ENCODE measurements around the gene HSPA4L.

GRCh38 chr4:127777487-127777886 lies 4.6 kb upstream of the HSPA4L start:
- TF ChIP-seq EZH2 (IDR thresholded peaks at IDR 0.05; ENCODE audit: low read length, unreplicated experiment) (no peak), CTCF (conservative IDR thresholded peaks at IDR 0.05; ENCODE audit: low read depth, low read length) (no peak), EZH2phosphoT487 (IDR thresholded peaks at IDR 0.05; ENCODE audit: borderline replicate concordance, low read length) (no peak)

Measured in PC-3 (cell line).